H9 (cell line): ENCODE data around the gene TBC1D22A. TPM values are rescaled to one million over a fixed set of nuclear protein-coding genes. Genes with fewer than 3 reads are reported as not detected.

Source experiments
- DNase-seq: peaks from one replicate; pipeline ENCODE4 v3.0.0-alpha.2; 2017
- H2AFZ ChIP-seq: one replicate; pipeline ENCODE4 v1.6.1; 2013; ENCODE audit warnings: mild to moderate bottlenecking, low read length, control low read depth, moderate library complexity
- H2AK5ac ChIP-seq: 2 replicates; pipeline ENCODE4 v1.6.1; 2013; ENCODE audit warnings: low read length, control low read depth, mixed read lengths; ENCODE audit not compliant: insufficient read length
- H2BK120ac ChIP-seq: one replicate; pipeline ENCODE4 v1.6.1; 2013; ENCODE audit warnings: low read depth, mild to moderate bottlenecking, low read length, control low read depth, inconsistent platforms; ENCODE audit not compliant: poor library complexity, severe bottlenecking
- H2BK12ac ChIP-seq: 2 replicates; pipeline ENCODE4 v1.6.1; 2013; ENCODE audit warnings: low read length, control low read depth, mixed read lengths, low read depth; ENCODE audit not compliant: insufficient read length
- H2BK15ac ChIP-seq: 2 replicates; pipeline ENCODE4 v1.6.1; 2013; ENCODE audit warnings: low read depth, low read length, control low read depth
- H2BK20ac ChIP-seq: one replicate; pipeline ENCODE4 v1.6.1; 2013; ENCODE audit warnings: low read depth, mild to moderate bottlenecking, low read length, control low read depth, inconsistent platforms; ENCODE audit not compliant: poor library complexity, severe bottlenecking
- H2BK5ac ChIP-seq: 2 replicates; pipeline ENCODE4 v1.6.1; 2013; ENCODE audit warnings: low read length, control low read depth, mixed read lengths; ENCODE audit not compliant: insufficient read length
- H3K14ac ChIP-seq: 2 replicates; pipeline ENCODE4 v1.6.1; 2013; ENCODE audit warnings: low read length, control low read depth; ENCODE audit not compliant: insufficient read depth
- H3K18ac ChIP-seq: 2 replicates; pipeline ENCODE4 v1.6.1; 2013; ENCODE audit warnings: low read depth, mild to moderate bottlenecking, mixed read lengths, low read length, control low read depth; ENCODE audit not compliant: insufficient read length
- H3K23ac ChIP-seq: 2 replicates; pipeline ENCODE4 v1.6.1; 2013; ENCODE audit warnings: low read length, control low read depth, mixed read lengths, low read depth; ENCODE audit not compliant: insufficient read length
- H3K23me2 ChIP-seq: 2 replicates; pipeline ENCODE4 v1.6.1; 2013; ENCODE audit warnings: low read depth, mild to moderate bottlenecking, mixed read lengths, low read length, control low read depth; ENCODE audit not compliant: insufficient read length, poor library complexity, severe bottlenecking
- H3K27ac ChIP-seq: 2 replicates; pipeline ENCODE4 v1.5.1; 2013; ENCODE audit warnings: low read length, control low read depth, mixed read lengths, low read depth; ENCODE audit not compliant: insufficient read length
- H3K27me3 ChIP-seq: 2 replicates; pipeline ENCODE4 v1.6.1; 2013; ENCODE audit warnings: low read length, control low read depth, inconsistent platforms; ENCODE audit not compliant: insufficient read depth
- H3K4ac ChIP-seq: 2 replicates; pipeline ENCODE4 v1.6.1; 2013; ENCODE audit warnings: low read depth, mild to moderate bottlenecking, control low read depth, inconsistent platforms, low read length, moderate library complexity
- H3K4me1 ChIP-seq: 2 replicates; pipeline ENCODE4 v1.6.1; 2013; ENCODE audit warnings: low read length, control low read depth, inconsistent platforms; ENCODE audit not compliant: insufficient read depth
- H3K4me2 ChIP-seq: 2 replicates; pipeline ENCODE4 v1.6.1; 2013; ENCODE audit warnings: low read length, control low read depth, mixed read lengths; ENCODE audit not compliant: insufficient read length, insufficient read depth
- H3K56ac ChIP-seq: 2 replicates; pipeline ENCODE4 v1.6.1; 2013; ENCODE audit warnings: low read depth, mild to moderate bottlenecking, mixed read lengths, low read length, control low read depth; ENCODE audit not compliant: insufficient read length
- H3K79me1 ChIP-seq: 2 replicates; pipeline ENCODE4 v1.6.1; 2013; ENCODE audit warnings: low read depth, mild to moderate bottlenecking, moderate library complexity, low read length, control low read depth, inconsistent platforms; ENCODE audit not compliant: insufficient read depth, poor library complexity, severe bottlenecking
- H3K79me2 ChIP-seq: 2 replicates; pipeline ENCODE4 v1.6.1; 2013; ENCODE audit warnings: low read length, control low read depth, inconsistent platforms; ENCODE audit not compliant: insufficient read depth
- H3K9ac ChIP-seq: 2 replicates; pipeline ENCODE4 v1.6.1; 2013; ENCODE audit warnings: low read length, control low read depth, mixed read lengths; ENCODE audit not compliant: insufficient read length; ENCODE audit errors: extremely low read depth
- H3K9me3 ChIP-seq: one replicate; pipeline ENCODE4 v1.6.1; 2013; ENCODE audit warnings: low read depth, low read length, inconsistent platforms; ENCODE audit not compliant: control insufficient read depth
- H3T11ph ChIP-seq: one replicate; pipeline ENCODE4 v1.6.1; 2013; ENCODE audit warnings: mild to moderate bottlenecking, low read length, control low read depth, inconsistent platforms
- H4K20me1 ChIP-seq: one replicate; pipeline ENCODE4 v1.6.1; 2013; ENCODE audit not compliant: control insufficient read depth, insufficient read length, insufficient read depth
- H4K5ac ChIP-seq: 2 replicates; pipeline ENCODE4 v1.6.1; 2013; ENCODE audit warnings: low read depth, mild to moderate bottlenecking, mixed read lengths, low read length, control low read depth; ENCODE audit not compliant: insufficient read length
- H4K8ac ChIP-seq: replicated peaks from 2 replicates; pipeline ENCODE4 v1.6.1; 2013; ENCODE audit warnings: low read length, control low read depth, mixed read lengths, low read depth; ENCODE audit not compliant: insufficient read length
- H4K91ac ChIP-seq: 2 replicates; pipeline ENCODE4 v1.6.1; 2013; ENCODE audit warnings: low read depth, mild to moderate bottlenecking, moderate library complexity, mixed read lengths, low read length, control low read depth; ENCODE audit not compliant: insufficient read length
- H3K27ac Mint-ChIP-seq, 3 experiments: 2 replicates in 2 of 3; 3 replicates in 1 of 3; pipeline ENCODE4 v1.8.0; 2020 to 2021; ENCODE audit warnings: mixed read lengths in 3 of 3, mild to moderate bottlenecking in 1 of 3, moderate library complexity in 1 of 3
- H3K27me3 Mint-ChIP-seq: 2 replicates; pipeline ENCODE4 v1.8.0; 2021; ENCODE audit warnings: low read depth, mild to moderate bottlenecking, moderate library complexity, mixed read lengths
- H3K36me3 Mint-ChIP-seq, 3 experiments: 2 replicates in 2 of 3; 3 replicates in 1 of 3; pipeline ENCODE4 v1.8.0; 2020 to 2021; ENCODE audit warnings: low read depth in 3 of 3, mixed read lengths in 3 of 3; ENCODE audit not compliant: insufficient read depth in 1 of 3
- H3K4me1 Mint-ChIP-seq, 2 experiments: 2 replicates each; pipeline ENCODE4 v1.8.0; 2020; ENCODE audit warnings: mixed read lengths in 2 of 2
- H3K4me3 Mint-ChIP-seq, 2 experiments: 2 replicates in 1 of 2; 3 replicates in 1 of 2; pipeline ENCODE4 v1.8.0; 2020 to 2021; ENCODE audit warnings: mild to moderate bottlenecking in 2 of 2, mixed read lengths in 2 of 2, moderate library complexity in 1 of 2
- H3K9me3 Mint-ChIP-seq, 2 experiments: 2 replicates in 1 of 2; 3 replicates in 1 of 2; pipeline ENCODE4 v1.8.0; 2020; ENCODE audit warnings: mild to moderate bottlenecking in 2 of 2, mixed read lengths in 2 of 2, moderate library complexity in 1 of 2
- CTCF ChIP-seq: fragments of 200-600 bp; sonication (generic); conservative IDR thresholded peaks from 3 replicates; pipeline ENCODE4 v1.8.0; 2021; ENCODE audit warnings: antibody characterized with exemption, mild to moderate bottlenecking
- WGBS: extraction: QIAGEN DNeasy Blood & Tissue Kit; methylation state at CpG from one replicate; pipeline ENCODE4 v1.1.7; 2013; ENCODE audit warnings: missing lambda C conversion rate, low lambda C conversion rate, mixed read lengths; ENCODE audit not compliant: insufficient read length; ENCODE audit errors: extremely low coverage; 5-methylcytosine and 5-hydroxymethylcytosine counted together
- total RNA-seq: library from RNA; stranded (reverse); gene quantifications from 2 replicates; pipeline ENCODE4 v1.2.1, GENCODE V29; 2021

Gene TBC1D22A
- total RNA-seq, 1 experiment from 2014 or later: 20.8 TPM

- Histone ChIP-seq H3K79me2 (no peaks in the 10 kb centered on the region; the same call in 1 of the 2 replicates), H3K27me3 (no peaks in the 10 kb centered on the region), H4K5ac (no peak overlapping the region), H3K9ac (no peak overlapping the region), H4K20me1 (no peaks in the 10 kb centered on the region), H3K4me1 (no peaks in the 10 kb centered on the region; the same call in 1 of the 2 replicates), H3K23me2 (no peaks in the 10 kb centered on the region), H2AFZ (no peak overlapping the region), H2BK15ac (no peak overlapping the region), H4K91ac (no peak overlapping the region), H2BK20ac (no peak overlapping the region), H3T11ph (no peak overlapping the region), H3K56ac (no peak overlapping the region), H3K27ac (no peak overlapping the region), H2BK120ac (no peak overlapping the region), H2AK5ac (no peak overlapping the region), H3K4ac (no peak overlapping the region), H2BK5ac (no peak overlapping the region), H2BK12ac (no peak overlapping the region), H3K14ac (no peak overlapping the region), H3K9me3 (no peaks in the 10 kb centered on the region), H3K18ac (no peak overlapping the region), H3K79me1 (no peaks in the 10 kb centered on the region), H3K4me2 (no peak overlapping the region), H3K23ac (no peak overlapping the region), H4K8ac (no peak overlapping the region)
- Mint-ChIP-seq H3K4me3 (no peak overlapping the region), H3K9me3 (no peaks in the 10 kb centered on the region), H3K27ac (0 out of 7 replicates have a peak overlapping the region, but pooled peaks of 1 of the 3 experiments have one; percentile 80), H3K27me3 (no peaks in the 10 kb centered on the region), H3K4me1 (peaks cover 22 to 38% of the 10 kb centered on the region in 2 experiments), H3K36me3 (no peaks in the 10 kb centered on the region)
- no peak for TF ChIP-seq CTCF
- no peak for DNase-seq
- no CpG with 5 or more reads among the region's 16 CpGs for WGBS
Observed at GRCh38 chr22:46966846-46967245, 204.4 kb downstream of the TBC1D22A start.
